Retinal pigment epithelial cell (primary cell): ENCODE results near the gene NCK1.

ENCODE experiments used
- DNase-seq: peaks from one replicate; pipeline ENCODE4 v3.0.0-alpha.2; 2010; ENCODE audit warnings: low read depth
- H3K4me3 ChIP-seq: 2 replicates; pipeline ENCODE4 v1.5.1; 2011; ENCODE audit warnings: mild to moderate bottlenecking, low read length, control low read depth, moderate library complexity
- CTCF ChIP-seq: conservative IDR thresholded peaks from 2 replicates; pipeline ENCODE4 v1.5.1; 2011; ENCODE audit warnings: low read depth, low read length, control low read depth, inconsistent platforms

NCK1 gene

GRCh38 chr3:136861890-136862616, at the start of gene NCK1:
Gene NCK1 (plus strand): TSS chr3:136862208. CDS start chr3:136928002, 65,794 bp downstream.
- TF ChIP-seq CTCF = no peak
- peak within 1 kb of the TSS; percentile 89 for H3K4me3 ChIP-seq

GRCh38 chr3:136817448-136817847, 44.6 kb upstream of the NCK1 start:
- DNase-seq = no peak
- TF ChIP-seq CTCF = no peak
- H3K4me3 ChIP-seq = no peak overlapping the region

More at GRCh38 chr3:136861890-136862616, at the start of gene NCK1:
- peak; percentile 92 for DNase-seq

GRCh38 chr3:136818191-136818768, 43.7 kb upstream of the NCK1 start:
- peak overlapping the region; percentile 86 for H3K4me3 ChIP-seq
- peak; percentile 3 for TF ChIP-seq CTCF
- DNase-seq = peak; percentile 62

- TF ChIP-seq CTCF = peak; percentile 7
- H3K4me3 ChIP-seq = peak within 1 kb of the TSS; percentile 86
- DNase-seq = no peak
Observed at GRCh38 chr3:136818769-136819391, 43.1 kb upstream of the NCK1 start, which contains the start of gene SLC35G2. Gene SLC35G2 (plus strand): TSS chr3:136819126. CDS start chr3:136854461, 35,335 bp downstream.

GRCh38 chr3:136819392-136819730, 42.6 kb upstream of the NCK1 start:
- H3K4me3 ChIP-seq = peak overlapping the region; percentile 86
- no peak for DNase-seq
- TF ChIP-seq CTCF = no peak

- no peak for TF ChIP-seq CTCF
- peak overlapping the region; percentile 86 for H3K4me3 ChIP-seq
- no peak for DNase-seq
Observed at GRCh38 chr3:136819731-136820679, 42.0 kb upstream of the NCK1 start.
